DMS114 treated with DMSO at 0.1 percent for 48 hours (cell line): Measurements from ENCODE around the gene ABCA13.

Source experiments
- DNase-seq: peaks from one replicate; lab custom pipeline; 2025; ENCODE audit not compliant: unreplicated experiment; lab: John Stamatoyannopoulos, UW

Gene ABCA13

DNA sequence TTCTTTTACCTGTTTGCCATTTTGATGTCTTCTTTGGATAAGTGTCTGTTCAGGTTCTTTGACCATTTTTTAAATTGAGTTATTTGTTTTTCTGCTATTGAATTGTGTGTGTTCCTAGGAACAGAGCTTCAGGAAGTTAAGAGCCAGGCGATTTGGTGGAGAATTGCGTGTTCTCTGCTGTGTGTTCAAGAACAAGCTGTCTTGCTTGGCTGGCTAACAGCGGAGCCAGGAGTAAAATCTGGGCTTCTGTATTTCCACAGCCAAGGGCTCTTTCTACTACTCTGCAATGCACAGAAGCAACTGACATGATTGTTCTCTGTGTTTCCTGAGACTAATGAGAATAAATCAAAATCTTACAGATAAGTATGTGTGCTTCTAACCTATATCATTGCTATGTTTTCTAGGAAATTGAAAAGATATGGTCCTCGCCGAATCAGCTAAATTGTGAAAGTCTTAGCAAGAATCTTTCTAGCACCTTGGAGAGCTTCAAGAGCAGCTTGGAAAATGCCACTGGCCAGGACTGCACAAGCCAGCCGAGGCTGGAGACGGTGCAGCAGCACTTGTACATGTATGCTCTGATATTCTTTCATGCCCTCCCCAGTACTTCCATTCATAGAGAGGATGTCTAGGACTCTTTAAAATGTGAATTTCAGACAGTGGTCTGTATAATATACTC lies 124.2 kb downstream of the ABCA13 start:
- DNase-seq = no peak

DNA sequence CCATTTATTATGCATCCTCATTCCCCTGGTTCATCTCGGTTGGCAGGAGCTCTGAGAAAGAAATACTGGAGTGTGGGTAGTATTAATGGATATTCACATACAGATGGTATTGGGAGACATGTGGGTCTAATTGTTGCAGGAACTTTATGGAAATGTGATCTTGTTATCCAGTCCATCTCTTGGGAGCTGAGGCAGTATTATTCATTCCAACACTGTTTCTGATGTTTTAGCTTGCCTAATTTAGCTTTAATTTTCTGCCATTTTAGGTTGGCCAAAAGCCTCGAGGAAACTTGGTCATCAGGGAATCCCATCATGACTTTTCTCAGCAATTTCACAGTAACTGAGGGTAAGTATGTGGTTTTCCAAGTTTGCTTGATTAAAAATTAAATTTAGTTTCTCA lies 125.7 kb downstream of the ABCA13 start:
- no peak for DNase-seq

DNA sequence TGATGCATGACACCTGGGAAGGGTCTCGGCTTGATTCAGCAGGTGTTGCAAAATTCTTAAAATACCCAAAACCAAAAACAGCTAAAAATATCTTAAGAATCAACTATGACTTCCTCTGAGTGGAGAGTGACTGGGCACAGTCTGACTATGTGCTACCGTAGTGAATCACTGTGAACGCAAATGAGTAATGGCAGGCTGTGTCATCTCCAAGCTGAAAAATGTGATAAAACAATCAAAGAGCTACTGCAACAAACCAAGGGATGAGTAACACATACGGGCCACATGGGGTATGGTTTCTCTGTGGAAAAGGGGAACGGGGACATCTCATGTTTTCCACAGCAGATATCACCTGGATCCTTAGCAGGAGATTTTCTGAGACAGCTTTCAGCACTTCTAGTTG lies 127.5 kb downstream of the ABCA13 start:
- DNase-seq = no peak

DNA sequence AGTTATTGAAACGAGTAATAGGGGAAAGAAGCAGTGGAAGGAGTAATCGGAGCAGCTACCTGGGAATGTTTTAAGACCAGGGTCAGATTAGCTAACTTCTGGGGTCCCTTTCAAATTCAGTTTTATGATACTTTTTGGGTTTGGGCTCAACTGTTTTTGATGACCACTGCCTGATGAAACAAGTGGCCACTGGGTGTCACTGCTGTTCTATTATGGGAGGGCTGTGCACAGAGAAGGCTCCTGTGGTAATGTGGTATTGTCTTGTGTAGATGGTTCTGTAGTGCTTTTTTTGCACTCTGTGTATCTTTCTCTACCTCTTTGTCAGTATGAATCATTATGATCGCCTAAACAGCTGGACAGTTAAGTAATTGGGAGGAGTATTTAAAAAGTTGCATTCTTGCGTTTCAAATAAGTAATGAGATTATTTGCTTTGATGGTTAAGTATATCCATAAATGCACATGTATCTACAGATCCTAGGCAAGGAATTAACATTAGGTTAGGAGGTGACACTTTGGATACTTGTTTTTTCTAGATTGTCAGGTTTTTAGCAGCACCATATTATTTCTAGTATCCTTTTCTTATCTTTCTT lies 128.4 kb downstream of the ABCA13 start:
- DNase-seq = peak; percentile 57

DNA sequence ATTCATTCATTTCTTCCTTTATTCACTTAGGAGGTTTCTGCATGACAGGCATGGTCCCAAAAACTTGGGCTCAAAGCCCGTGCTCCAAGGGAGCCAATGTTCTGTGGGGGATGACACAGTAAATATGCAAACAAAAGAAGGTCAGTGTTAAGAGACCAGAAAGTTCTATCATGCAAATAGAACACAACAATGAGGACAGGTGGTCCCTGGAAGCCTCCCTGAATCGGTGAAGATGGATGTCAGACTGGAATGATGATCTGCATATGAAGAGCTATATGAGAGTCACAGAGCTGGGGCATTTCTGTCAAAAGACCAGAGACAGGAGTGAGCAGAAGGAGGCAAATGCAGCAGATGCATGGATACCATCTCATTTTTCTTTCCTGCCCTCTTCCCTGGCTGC lies 129.0 kb downstream of the ABCA13 start:
- DNase-seq = no peak

DNA sequence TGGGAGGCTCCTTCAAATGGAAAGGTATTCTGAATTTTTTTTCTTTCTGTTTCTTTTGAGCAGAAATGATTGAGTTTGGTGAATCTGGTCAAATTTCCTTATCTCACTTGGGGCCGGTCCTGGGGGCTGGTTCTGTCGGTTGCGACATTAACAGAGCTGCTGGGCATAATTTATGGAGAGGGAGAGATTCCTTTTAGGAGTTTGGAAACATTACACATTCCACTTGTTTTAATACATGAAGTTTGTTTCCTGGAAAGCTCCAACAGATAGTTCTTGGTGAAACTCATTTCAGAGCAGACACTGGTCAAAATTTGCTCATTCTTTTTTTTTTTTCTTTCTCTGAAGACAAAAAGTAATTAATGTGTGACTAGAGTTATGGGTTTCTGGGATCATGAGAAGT lies 129.9 kb downstream of the ABCA13 start:
- DNase-seq = no peak

DNA sequence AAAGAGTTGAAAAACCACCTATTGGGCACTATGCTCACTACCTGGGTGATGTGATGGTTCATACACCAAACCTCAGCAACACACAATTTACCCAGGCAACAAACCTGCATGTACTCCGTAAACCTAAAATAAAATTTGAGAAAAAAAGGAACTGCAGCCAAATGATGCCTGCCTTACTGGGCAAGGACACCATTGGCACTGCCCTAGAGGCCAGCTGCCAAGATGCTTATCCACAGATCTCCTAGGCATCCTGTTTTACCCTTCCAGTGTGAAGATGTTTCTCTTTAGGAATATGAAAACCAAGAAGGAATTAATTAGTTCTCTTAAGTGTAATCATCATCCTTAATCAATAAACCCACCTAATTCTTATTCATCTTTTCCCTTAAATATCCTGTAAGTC lies 133.4 kb downstream of the ABCA13 start:
- no peak for DNase-seq

DNA sequence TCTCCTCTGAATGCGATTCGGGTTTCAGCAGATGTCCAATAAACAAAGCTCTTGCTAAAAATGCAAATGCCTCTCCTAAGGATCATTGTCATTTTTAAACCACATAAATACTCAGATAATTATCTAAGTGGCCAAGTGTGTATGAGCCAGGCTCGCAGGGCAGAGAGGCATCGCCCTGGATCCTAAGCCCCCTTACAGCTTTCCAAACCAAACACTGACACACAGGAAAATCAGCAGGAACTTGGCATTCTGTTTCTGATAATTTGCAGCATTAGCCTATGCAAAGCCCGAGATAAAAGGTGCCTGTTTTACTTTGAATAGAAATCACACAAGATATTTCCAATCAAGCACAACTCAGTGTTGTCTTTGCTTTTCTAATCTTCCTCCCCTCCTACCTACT lies 134.4 kb downstream of the ABCA13 start:
- DNase-seq = no peak

DNA sequence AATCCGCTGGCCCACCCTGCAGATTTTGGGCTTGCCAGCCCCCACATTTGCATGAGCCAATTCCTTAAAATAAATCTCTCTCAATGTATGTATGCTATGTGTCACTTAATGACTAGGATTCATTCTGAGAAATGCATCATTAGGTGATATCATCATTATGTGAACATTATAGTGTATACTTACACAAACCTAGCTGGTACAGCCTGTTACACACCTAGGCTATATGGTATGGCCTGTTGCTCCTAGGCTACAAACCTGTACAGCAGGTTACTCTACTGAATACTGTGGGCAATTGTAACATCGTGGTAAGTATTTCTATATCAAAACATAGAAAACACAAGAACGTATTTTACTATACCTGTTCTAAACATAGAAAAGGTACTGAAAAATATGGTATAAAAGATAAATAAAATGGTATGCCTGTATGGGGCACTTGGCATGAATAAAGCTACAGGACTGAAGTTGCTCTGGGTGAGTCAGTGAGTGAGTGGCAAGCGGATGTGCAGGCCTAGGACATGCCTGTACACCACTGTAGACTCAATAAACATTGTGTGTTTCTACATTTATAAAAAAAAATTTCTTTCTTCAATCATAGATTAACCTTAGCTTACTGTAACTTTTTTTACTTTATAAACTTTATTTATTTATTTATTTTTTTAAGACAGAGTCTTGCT lies 135.9 kb downstream of the ABCA13 start:
- no peak for DNase-seq

DNA sequence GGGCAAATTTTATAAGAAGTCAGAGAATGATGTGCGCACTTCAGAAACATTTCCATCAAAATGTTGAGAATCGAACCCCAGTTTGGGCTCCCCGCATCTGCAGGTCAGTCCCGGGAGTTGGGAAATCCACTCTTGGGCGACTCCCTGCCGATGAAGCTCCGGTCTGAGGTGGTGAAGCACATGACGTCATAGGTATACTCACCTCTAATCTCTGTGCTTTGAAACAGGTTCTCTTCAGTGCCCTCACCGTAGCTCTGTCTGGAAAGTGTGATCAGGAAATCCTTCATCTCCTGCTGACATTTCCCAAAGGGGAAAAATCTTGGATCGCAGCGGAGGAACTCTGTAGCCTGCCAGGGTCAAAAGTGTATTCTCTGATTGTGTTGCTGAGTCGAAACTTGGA lies 138.5 kb downstream of the ABCA13 start:
- no peak for DNase-seq

DNA sequence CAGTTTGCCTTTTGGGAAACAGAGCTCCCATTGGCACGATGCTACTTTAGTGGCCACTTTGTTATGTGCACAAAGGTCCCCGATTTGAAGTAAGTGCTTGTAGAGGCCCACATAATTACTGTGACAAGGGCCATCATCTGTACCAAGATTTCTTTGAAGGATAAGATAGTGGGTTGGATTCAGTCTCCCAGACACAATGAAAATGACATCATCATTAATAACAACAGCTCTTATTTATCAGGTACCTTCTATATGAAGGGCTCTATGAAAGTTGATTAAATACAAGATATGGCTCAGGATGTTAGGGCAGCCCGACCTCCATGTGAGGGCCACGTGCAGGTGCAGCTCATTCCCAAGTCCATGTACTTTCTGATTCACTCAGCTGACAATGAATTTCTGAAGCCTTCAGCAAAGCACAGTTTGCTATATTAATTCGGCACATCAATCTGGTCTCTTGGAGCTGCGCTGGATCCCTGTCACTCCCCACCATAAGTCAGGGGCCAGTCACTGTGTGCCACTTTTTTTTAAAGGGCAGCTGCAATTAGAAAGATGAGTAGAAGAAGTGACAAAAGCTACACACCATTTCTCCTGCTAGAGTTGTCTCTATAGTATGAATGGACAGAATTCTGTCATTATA lies 140.3 kb downstream of the ABCA13 start:
- no peak for DNase-seq

DNA sequence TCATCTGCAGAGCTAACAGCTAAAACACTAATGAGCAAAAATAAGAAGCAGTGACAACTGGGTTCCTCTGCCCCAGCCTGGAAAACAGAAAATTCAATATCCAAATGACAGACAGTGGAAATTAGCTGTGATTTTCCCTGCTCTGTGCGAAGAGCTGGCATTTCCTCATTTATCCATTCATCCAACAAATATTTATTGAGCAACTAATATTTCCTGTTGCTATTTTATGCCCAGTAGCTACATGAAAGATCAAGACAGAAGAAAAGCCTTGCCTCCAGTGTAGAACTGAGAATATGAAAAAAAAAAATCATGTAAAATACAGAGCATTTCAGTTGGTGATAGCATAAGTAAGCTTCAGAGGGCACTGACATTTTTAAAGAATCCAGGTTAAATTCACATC lies 140.9 kb downstream of the ABCA13 start:
- DNase-seq = no peak

DNA sequence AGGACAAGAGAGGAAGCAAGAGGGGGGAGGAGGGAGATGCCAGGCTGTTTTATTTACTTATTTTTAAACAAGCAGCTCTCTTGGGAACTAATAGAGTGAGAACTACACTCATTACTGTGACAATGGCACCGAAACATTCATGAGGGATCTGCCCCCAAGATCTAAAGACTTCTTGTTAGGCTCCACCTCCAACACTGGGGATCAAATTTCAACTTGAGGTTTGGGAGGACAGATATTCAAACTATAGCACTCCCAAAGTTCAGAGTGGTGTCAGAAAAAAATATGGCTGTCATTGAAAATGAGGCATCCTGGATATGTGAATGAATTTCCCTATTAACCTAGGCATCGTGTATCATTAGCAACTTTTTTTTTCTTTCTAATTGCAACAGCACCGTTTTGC lies 145.5 kb downstream of the ABCA13 start:
- DNase-seq = no peak

DNA sequence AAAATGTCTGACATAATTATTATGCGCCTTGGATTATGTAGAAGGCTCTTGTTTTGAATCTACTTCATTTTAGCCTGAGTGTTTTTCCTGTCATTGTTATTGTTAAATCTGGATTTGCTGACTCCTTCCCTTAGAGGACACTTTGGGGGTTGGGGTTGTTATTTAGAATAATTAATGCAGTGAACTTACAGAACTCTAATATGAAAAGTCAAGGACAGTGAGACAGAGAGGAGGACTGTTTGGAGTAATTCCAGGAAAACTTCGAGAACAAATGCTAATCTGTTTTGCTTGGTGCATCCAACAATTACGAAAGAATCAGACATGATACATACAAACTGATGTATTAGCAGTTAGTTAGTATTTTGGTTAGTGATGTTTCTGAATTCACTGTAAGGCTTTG lies 146.1 kb downstream of the ABCA13 start:
- DNase-seq = no peak

DNA sequence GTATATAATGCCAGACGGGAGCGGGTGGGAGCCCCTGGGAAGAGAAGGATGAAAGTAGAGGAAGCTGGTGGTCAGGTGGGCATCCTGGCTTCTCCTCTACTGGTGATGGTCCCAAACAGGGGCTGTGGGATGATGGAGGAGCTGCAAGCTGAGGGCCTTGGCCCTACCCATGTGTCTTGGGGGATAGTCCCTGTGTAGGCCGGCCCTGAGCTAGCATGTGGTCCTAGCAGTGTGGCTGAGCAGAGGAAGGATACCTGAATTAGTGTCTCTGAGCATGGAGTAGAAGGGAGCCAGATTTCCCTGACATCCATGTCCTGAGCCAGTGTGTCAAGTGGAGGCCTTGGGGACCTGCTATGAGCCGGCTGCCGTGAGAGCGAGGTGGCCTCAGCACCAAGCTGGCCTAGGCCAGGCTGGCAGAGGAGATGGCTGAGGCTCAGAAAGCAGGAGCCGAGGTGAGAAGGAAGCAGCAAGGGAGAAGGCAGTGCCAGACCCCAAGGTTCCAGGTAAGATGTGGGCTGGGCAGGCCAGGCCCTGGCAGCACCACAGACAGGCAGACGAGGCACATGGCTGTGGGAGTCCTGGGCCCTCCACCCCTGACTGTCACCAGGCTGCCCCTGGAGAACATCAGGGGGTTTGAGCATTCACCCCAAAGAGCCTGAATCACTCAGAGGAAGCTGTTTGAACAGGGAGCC lies 150.2 kb downstream of the ABCA13 start:
- no peak for DNase-seq

DNA sequence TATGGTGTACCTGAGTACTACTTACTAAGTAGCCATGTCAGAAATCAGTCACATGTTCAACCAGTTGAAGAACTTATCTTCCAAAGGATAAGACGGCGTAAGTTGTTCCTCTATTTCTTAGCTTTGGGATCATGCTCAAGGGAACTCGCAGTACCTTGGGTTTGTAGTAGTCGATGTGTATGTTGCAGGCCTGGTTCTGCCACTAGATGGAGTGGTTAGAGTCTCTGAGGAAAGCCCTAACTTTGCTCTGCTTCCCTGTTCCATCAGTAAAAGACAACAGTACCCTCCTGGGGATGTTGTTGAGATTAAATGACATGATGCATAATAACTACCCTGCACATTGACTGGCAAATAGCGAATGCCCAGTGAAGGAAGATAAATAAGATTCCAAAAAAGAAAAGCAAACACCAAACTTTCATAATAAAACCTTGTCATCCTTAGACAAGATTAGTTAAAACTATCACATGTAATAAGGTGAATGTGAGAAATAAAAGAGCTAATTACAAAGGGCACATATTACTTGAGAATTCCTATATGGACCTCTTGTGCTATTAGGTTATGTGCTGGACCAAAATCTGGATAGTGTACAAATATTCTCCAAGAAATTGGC lies 165.9 kb downstream of the ABCA13 start:
- peak; percentile 46 for DNase-seq

DNA sequence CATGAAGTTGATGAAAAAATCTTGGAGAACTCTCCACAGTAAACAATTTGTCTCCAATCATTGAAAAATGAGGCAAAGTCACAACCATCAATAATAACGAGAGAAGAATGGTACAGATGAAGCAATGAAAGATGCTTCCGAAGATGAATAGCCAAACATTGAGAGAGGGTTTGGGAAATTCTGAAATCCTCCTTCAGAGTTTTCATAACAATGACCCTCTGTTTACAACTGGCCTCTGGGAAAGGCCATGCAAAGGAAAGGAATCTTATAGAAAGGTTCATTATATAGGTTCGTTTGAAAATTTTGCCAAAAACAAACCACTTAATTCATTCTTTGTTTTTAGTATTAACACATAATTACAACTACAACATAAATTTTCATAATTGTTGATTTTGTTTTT lies 166.5 kb downstream of the ABCA13 start:
- no peak for DNase-seq

DNA sequence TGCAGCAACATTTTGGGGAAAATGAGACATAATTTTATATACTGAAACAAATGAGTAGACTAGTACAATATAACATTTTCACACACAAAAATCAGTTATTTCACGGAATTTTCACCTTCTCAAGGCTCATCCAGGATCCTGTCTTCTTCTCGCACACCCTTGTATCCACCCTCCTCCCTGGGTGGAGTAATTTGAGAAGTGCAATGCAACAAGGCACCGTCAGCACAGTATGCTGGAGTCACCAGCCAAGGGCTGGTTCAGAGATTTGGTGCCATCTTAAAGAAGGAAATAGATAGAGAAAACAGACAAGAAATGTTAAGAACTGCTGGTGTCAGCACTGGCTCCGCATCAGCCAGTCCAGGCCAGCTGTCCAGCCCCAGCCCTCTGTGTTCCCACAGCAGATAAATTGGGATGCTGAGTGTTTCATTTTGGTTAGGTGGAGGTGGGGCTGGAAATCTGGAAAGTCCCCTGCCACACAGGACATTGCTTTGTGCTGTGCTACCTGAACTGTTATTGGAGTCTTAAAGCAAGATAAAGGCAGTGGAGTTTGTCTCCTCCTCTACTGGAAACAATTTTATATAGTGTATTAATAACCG lies 176.1 kb downstream of the ABCA13 start:
- DNase-seq = no peak

DNA sequence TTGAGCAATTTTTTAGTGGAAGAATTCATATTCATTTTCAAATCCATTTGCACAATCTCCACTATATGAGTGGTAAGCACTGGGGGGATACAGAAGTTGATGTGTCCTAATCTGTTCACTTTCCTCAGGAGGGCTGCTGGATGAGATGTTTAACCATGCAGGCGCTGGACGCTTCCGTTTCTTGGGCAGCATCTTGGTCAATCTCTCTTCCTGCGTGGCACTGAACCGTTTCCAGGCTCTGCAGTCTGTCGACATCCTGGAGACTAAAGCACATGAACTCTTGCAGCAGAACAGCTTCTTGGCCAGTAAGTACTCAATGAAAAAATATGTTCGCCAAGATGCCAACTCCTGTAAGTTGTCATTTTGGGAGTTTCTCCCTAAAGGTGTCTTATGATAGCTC lies 179.3 kb downstream of the ABCA13 start:
- no peak for DNase-seq

DNA sequence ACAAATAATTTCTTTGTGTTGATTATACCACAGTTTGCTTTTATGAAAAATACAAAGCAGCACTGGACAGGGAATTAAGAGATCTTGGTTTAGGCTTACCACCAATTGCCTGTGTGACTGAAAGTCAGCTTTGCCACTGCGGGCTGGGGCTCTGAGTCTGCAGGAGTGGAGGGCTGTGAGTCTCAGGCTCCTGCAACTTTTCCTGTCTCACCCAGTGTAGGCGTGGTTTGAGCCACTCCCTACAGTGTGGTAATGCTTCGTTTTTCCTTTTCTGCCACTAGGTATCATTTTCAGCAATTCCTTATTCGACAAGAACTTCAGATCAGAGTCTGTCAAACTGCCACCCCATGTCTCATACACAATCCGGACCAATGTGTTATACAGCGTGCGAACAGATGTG lies 180.6 kb downstream of the ABCA13 start:
- no peak for DNase-seq

DNA sequence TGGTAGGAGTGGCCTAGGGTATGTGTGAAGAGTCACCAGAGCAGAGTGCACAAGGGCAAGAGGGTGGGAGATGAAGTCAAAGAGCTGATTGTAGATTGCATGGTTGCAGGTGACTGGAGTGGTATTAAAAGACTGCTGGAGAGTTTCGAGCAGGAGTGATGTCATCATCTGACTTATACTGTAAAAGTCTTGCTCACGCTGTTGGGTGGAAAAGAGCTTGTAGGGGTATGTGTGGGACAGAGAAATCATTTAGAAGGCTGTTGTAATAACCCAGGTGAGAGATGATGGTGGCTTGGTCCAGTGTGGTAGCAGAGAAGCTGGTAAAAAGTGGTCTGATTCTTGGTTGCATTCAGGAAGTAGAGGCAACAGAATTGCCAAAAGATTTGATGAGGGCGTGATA lies 184.1 kb downstream of the ABCA13 start:
- DNase-seq = no peak
